PFSK-1 (cell line): Measurements from ENCODE around the gene SLC5A10.

Experiments used
- FOXP2 ChIP-seq: optimal IDR thresholded peaks from 2 replicates; pipeline ENCODE3; 2011; ENCODE audit warnings: borderline replicate concordance, control low read depth, inconsistent platforms; ENCODE audit not compliant: insufficient read depth; ENCODE audit errors: extremely low read length, extremely low read depth
- SIN3A ChIP-seq: IDR thresholded peaks from 2 replicates; pipeline ENCODE4 v1.6.1; 2012; ENCODE audit warnings: mild to moderate bottlenecking, low read length, moderate library complexity, borderline replicate concordance; ENCODE audit not compliant: insufficient read depth
- TAF1 ChIP-seq: IDR thresholded peaks from 2 replicates; pipeline ENCODE4 v1.6.1; 2012; ENCODE audit warnings: low read length, control low read depth, borderline replicate concordance; ENCODE audit not compliant: insufficient read depth

- no peak for TF ChIP-seq FOXP2
- TF ChIP-seq SIN3A: no peak
- no peak for TF ChIP-seq TAF1
Measured at GRCh38 chr17:18948476-18949006, 3.4 kb upstream of the SLC5A10 start.
